ENCODE results near the gene TPX2. TPM values are rescaled to one million over a fixed set of nuclear protein-coding genes. Genes with fewer than 3 reads are reported as not detected.

TPX2 gene
- 10 to 100 TPM in 2 of 4 donors, 1 to 10 TPM in 2; 3.2 to 15.7 (median 7.8) TPM for total RNA-seq

GRCh38 chr20:31738729-31739549 is at the start of gene TPX2:
Gene TPX2, plus strand, starts transcription at chr20:31739290. Its CDS starts 18,187 bp downstream, at chr20:31757477.
- peak; percentile 64 to 79 (median 68) for TF ChIP-seq POLR2AphosphoS5 (IDR thresholded peaks at IDR 0.05)
- TF ChIP-seq EP300 (IDR thresholded peaks at IDR 0.05; ENCODE audit: low read depth): no peak
- TF ChIP-seq POLR2A (IDR thresholded peaks at IDR 0.05): peak; percentile 51
- TF ChIP-seq, protein P1, sequence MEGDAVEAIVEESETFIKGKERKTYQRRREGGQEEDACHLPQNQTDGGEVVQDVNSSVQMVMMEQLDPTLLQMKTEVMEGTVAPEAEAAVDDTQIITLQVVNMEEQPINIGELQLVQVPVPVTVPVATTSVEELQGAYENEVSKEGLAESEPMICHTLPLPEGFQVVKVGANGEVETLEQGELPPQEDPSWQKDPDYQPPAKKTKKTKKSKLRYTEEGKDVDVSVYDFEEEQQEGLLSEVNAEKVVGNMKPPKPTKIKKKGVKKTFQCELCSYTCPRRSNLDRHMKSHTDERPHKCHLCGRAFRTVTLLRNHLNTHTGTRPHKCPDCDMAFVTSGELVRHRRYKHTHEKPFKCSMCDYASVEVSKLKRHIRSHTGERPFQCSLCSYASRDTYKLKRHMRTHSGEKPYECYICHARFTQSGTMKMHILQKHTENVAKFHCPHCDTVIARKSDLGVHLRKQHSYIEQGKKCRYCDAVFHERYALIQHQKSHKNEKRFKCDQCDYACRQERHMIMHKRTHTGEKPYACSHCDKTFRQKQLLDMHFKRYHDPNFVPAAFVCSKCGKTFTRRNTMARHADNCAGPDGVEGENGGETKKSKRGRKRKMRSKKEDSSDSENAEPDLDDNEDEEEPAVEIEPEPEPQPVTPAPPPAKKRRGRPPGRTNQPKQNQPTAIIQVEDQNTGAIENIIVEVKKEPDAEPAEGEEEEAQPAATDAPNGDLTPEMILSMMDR (IDR thresholded peaks at IDR 0.05): peak in 3 of 5 experiments; percentile 15 to 51 (median 42)
- Histone ChIP-seq H3K36me3 (no peaks in the 10 kb centered on the region), H3K27me3 (no peaks in the 10 kb centered on the region), H3K9me3 (no peaks in the 10 kb centered on the region), H3K27ac (peak within 1 kb of the TSS; percentile 84 to 86 (median 84)), H3K4me3 (peak within 1 kb of the TSS; percentile 23 to 81 (median 58)), H3K4me1 (peaks cover 0 to 20% (median 14%) of the 10 kb centered on the region in 4 donors)
- intact Hi-C loops (cut with DNase I; ENCODE audit: low total_unique reads) (no loop called here), in situ Hi-C loops (cut with MboI; ENCODE audit: low pct_ligation_motif_present in 1 of 4, low pct_unique_long_range_greater_than_20kb in 1 of 4, low sequenced_read_pairs in 3 of 4) (loop anchor here in 1 of 4 donors (25.0 kb wide), 1 partner anchor 177 kb away; no protein-coding TSS in a partner anchor)
- DNase-seq: peak; percentile 95
- WGBS, 2 donors (ENCODE audit: low coverage in 1 of 2): 1 to 10% methylated on average over 2 to 54 of the region's 54 CpGs

- Histone ChIP-seq H3K27ac (no peak overlapping the region), H3K36me3 (no peaks in the 10 kb centered on the region), H3K27me3 (no peaks in the 10 kb centered on the region), H3K4me1 (peaks cover 15 to 50% (median 24%) of the 10 kb centered on the region in 4 donors), H3K4me3 (no peak overlapping the region), H3K9me3 (no peaks in the 10 kb centered on the region)
- intact Hi-C loops (cut with DNase I; ENCODE audit: low total_unique reads): no loop called here
- in situ Hi-C loops (cut with MboI; ENCODE audit: low pct_ligation_motif_present in 1 of 4, low pct_unique_long_range_greater_than_20kb in 1 of 4, low sequenced_read_pairs in 3 of 4): no loop called here
- DNase-seq: no peak
- WGBS, 2 donors (ENCODE audit: low coverage in 1 of 2): 91 to 93% methylated on average over 3 of the region's 3 CpGs
- TF ChIP-seq POLR2A (IDR thresholded peaks at IDR 0.05) (no peak), EP300 (IDR thresholded peaks at IDR 0.05; ENCODE audit: low read depth) (no peak), POLR2AphosphoS5 (IDR thresholded peaks at IDR 0.05) (no peak)
- TF ChIP-seq, protein P1 (IDR thresholded peaks at IDR 0.05): no peak
Observed at GRCh38 chr20:31690124-31690666, 48.9 kb upstream of the TPX2 start.

DNA sequence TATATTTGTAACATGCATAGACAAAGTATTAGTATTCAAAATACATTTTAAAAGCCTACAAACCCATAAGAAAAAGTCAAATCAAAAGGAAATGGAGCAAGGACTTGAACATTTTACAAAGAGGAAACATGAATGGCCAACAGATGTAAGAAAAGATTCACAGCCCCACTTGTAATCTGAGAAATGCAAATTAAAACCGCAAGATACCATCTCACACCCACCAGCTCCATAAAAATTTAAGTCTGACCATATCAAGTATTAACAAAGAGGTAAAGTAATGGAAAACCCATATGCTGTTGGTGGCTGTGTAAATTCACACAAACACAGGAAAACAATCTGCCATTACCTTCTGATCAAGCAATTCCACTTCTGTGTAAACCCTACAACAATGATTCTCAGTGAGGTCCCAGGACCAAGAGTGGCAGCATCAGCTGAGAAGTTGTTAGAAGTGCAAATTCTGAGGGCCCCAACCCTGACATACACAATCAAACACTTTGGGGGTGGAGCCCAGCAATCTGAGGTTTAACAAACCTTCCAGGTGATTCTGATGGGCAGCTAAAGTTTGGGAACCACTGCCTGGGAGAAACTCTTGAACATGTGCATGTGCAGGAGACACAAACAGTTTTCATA is 47.3 kb upstream of the TPX2 start:
- Histone ChIP-seq H3K27me3 (no peaks in the 10 kb centered on the region), H3K4me1 (peaks cover 8 to 43% (median 15%) of the 10 kb centered on the region in 4 donors), H3K36me3 (no peaks in the 10 kb centered on the region), H3K4me3 (no peak overlapping the region), H3K27ac (peak overlapping the region in 1 of 4 donors; percentile 51), H3K9me3 (no peaks in the 10 kb centered on the region)
- DNase-seq: no peak
- no peak for TF ChIP-seq POLR2AphosphoS5 (IDR thresholded peaks at IDR 0.05)
- no peak for TF ChIP-seq POLR2A (IDR thresholded peaks at IDR 0.05)
- TF ChIP-seq, protein P1 (IDR thresholded peaks at IDR 0.05): no peak
- no peak for TF ChIP-seq EP300 (IDR thresholded peaks at IDR 0.05; ENCODE audit: low read depth)
- 43 to 55% methylated on average over 1 of the region's 1 CpG for WGBS, 2 donors (ENCODE audit: low coverage in 1 of 2)
- intact Hi-C loops (cut with DNase I; ENCODE audit: low total_unique reads): no loop called here
- in situ Hi-C loops (cut with MboI; ENCODE audit: low pct_ligation_motif_present in 1 of 4, low pct_unique_long_range_greater_than_20kb in 1 of 4, low sequenced_read_pairs in 3 of 4): no loop called here

DNA sequence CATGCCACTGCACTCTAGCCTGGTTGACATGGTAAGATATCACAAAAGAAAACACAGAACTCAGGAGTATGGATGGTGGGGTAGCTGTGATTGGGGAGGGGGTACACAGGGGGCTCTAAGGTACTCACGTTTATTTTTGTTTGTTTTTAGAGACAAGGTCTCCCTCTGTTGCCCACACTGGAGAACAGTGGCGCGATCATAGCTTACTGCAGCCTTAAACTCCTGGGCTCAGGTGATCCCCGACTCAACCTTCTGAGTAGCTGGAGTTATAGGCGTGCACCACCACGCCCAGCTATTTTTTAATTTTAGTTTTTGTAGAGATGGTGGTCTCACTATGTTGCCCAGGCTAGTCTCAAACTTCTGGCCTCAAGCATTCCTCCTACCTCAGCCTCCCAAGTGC is 45.7 kb upstream of the TPX2 start:
- Histone ChIP-seq H3K4me1 (peaks cover 4 to 47% (median 16%) of the 10 kb centered on the region in 4 donors), H3K27ac (peak overlapping the region; percentile 41 to 83 (median 56)), H3K9me3 (no peaks in the 10 kb centered on the region), H3K36me3 (no peaks in the 10 kb centered on the region), H3K27me3 (no peaks in the 10 kb centered on the region), H3K4me3 (no peak overlapping the region)
- intact Hi-C loops (cut with DNase I; ENCODE audit: low total_unique reads): no loop called here
- in situ Hi-C loops (cut with MboI; ENCODE audit: low pct_ligation_motif_present in 1 of 4, low pct_unique_long_range_greater_than_20kb in 1 of 4, low sequenced_read_pairs in 3 of 4): no loop called here
- TF ChIP-seq POLR2A (IDR thresholded peaks at IDR 0.05): no peak
- TF ChIP-seq, protein P1 (IDR thresholded peaks at IDR 0.05): no peak
- no peak for TF ChIP-seq POLR2AphosphoS5 (IDR thresholded peaks at IDR 0.05)
- no peak for TF ChIP-seq EP300 (IDR thresholded peaks at IDR 0.05; ENCODE audit: low read depth)
- WGBS, 2 donors (ENCODE audit: low coverage in 1 of 2): 44 to 83% methylated on average over 1 to 6 of the region's 6 CpGs
- no peak for DNase-seq
